K562 (cell line): Measurements from ENCODE around the gene CLDN5. TPM values are rescaled to one million over a fixed set of nuclear protein-coding genes. Genes with fewer than 3 reads are reported as not detected.

Source experiments
- ATAC-seq: fragments of 200-7000 bp; cut with Tn5 transposase; 3 replicates; pipeline ENCODE4 v1.9.1; 2020; ENCODE audit warnings: moderate library complexity
- BruUV-seq: library from RNA; stranded (reverse); fragments of 400-500 nt; replicated peaks from 2 replicates; lab custom pipeline; 2021; lab: Mats Ljungman, UMichigan
- CTCF ChIA-PET: fragments of 300-600 bp; formaldehyde crosslinking; extraction: SDS; loops from one replicate; lab custom pipeline; 2021; ENCODE audit warnings: low intra/inter-chr PET ratio; lab: Yijun Ruan, JAX
- POLR2A ChIA-PET: fragments of 300-600, 350-650 bp; sonication (Branson Sonifier 250); formaldehyde crosslinking; extraction: SDS; loops from one replicate; lab custom pipeline; 2021; ENCODE audit warnings: antibody characterized with exemption, inconsistent platforms; lab: Yijun Ruan, JAX
- DNase-seq, 4 experiments: peaks; one replicate each; pipeline versions ENCODE4 v3.0.0 to v3.0.0-alpha.2; 2011 to 2018; ENCODE audit warnings: low spot score in 3 of 4, mixed read lengths in 3 of 4; ENCODE audit errors: extremely low read depth in 1 of 4
- FAIRE-seq: peaks from 2 replicates; lab custom pipeline; 2011; peaks lifted over from hg19 to GRCh38; lab: Jason Lieb, UNC
- H2AFZ ChIP-seq: 2 replicates; pipeline ENCODE4 v1.6.0; 2011; ENCODE audit warnings: low read depth, low read length, control low read depth, inconsistent platforms
- H3K27ac ChIP-seq: fragments of 200-600 bp; 3 replicates; pipeline ENCODE4 v1.8.0; 2011; ENCODE audit warnings: low read depth, mild to moderate bottlenecking, control low read depth, inconsistent platforms, low read length, moderate library complexity, mixed read lengths; ENCODE audit errors: extremely low read depth
- H3K27me3 ChIP-seq, 2 experiments: fragments of 300-600 bp in 1 of 2; 2 replicates in 1 of 2; 3 replicates in 1 of 2; pipeline versions ENCODE4 v1.6.0 to v1.8.0; 2011; ENCODE audit warnings: inconsistent platforms in 2 of 2, low read length in 2 of 2, mild to moderate bottlenecking in 1 of 2, mixed read lengths in 1 of 2, moderate library complexity in 1 of 2; ENCODE audit not compliant: control insufficient read depth in 2 of 2, insufficient read depth in 2 of 2
- H3K36me3 ChIP-seq: fragments of 300-600 bp; 3 replicates; pipeline ENCODE4 v1.8.0; 2011; ENCODE audit warnings: mild to moderate bottlenecking, low read length, inconsistent platforms; ENCODE audit not compliant: control insufficient read depth, insufficient read depth
- H3K4me1 ChIP-seq, 2 experiments: fragments of 200-600 bp in 1 of 2; replicated peaks in 1 of 2; 2 replicates in 1 of 2; 3 replicates in 1 of 2; pipeline versions ENCODE4 v1.5.1 to v1.8.0; 2011; ENCODE audit warnings: inconsistent platforms in 2 of 2, low read length in 2 of 2, mild to moderate bottlenecking in 1 of 2, mixed read lengths in 1 of 2, moderate library complexity in 1 of 2; ENCODE audit not compliant: control insufficient read depth in 2 of 2, insufficient read depth in 2 of 2
- H3K4me2 ChIP-seq: 2 replicates; pipeline ENCODE4 v1.6.1; 2011; ENCODE audit warnings: low read length, control low read depth, inconsistent platforms, mixed read lengths; ENCODE audit not compliant: insufficient read depth
- H3K4me3 ChIP-seq: fragments of 200-600 bp; sonication (generic), shearing (Covaris generic); 2 replicates; pipeline ENCODE4 v1.5.1; 2016; ENCODE audit warnings: control low read depth, inconsistent platforms
- H3K79me2 ChIP-seq: fragments of 200-600 bp; 3 replicates; pipeline ENCODE4 v1.8.0; 2011; ENCODE audit warnings: low read length, inconsistent platforms; ENCODE audit not compliant: control insufficient read depth, insufficient read depth
- H3K9ac ChIP-seq, 2 experiments: 2 replicates each; pipeline versions ENCODE4 v1.6.0 to v1.6.1; 2011; ENCODE audit warnings: low read depth in 2 of 2, low read length in 2 of 2, control low read depth in 1 of 2, inconsistent platforms in 1 of 2, mild to moderate bottlenecking in 1 of 2, mixed read lengths in 1 of 2; ENCODE audit not compliant: insufficient read depth in 1 of 2
- H3K9me1 ChIP-seq: one replicate; pipeline ENCODE4 v1.6.0; 2011; ENCODE audit warnings: inconsistent platforms, mild to moderate bottlenecking, low read length, moderate library complexity; ENCODE audit not compliant: control insufficient read depth, insufficient read depth
- H3K9me3 ChIP-seq: replicated peaks from 2 replicates; pipeline ENCODE4 v1.5.1; 2011; ENCODE audit warnings: low read depth, low read length, inconsistent platforms; ENCODE audit not compliant: control insufficient read depth, insufficient read depth
- H4K20me1 ChIP-seq: replicated peaks from 2 replicates; pipeline ENCODE4 v1.6.1; 2011; ENCODE audit warnings: low read length, inconsistent platforms, mixed read lengths; ENCODE audit not compliant: control insufficient read depth, insufficient read depth
- CBFB ChIP-seq: sonication (generic); formaldehyde crosslinking; IDR thresholded peaks from 2 replicates; pipeline ENCODE4 v1.4.0; 2020; ENCODE audit warnings: mild to moderate bottlenecking, missing genetic modification reagents
- CREB3L1 ChIP-seq: fragments of 450-650 bp; IDR thresholded peaks from 2 replicates; pipeline ENCODE4 v1.6.1; 2014; ENCODE audit warnings: low read depth, mild to moderate bottlenecking, moderate library complexity, borderline replicate concordance
- CTBP1 ChIP-seq: fragments of 450-650 bp; IDR thresholded peaks from 2 replicates; pipeline ENCODE4 v1.6.1; 2016; ENCODE audit warnings: borderline replicate concordance
- CXXC5 ChIP-seq: fragments of 250-450 bp; sonication (Bioruptor Pico); IDR thresholded peaks from 2 replicates; pipeline ENCODE4 v1.8.0; 2022; ENCODE audit warnings: inconsistent platforms, mild to moderate bottlenecking, moderate library complexity
- HNRNPL ChIP-seq: fragments of 200-400 bp; formaldehyde crosslinking; IDR thresholded peaks from 2 replicates; pipeline ENCODE4 v1.6.1; 2017; ENCODE audit warnings: low read depth, mild to moderate bottlenecking, low read length
- RBM22 ChIP-seq: fragments of 200-400 bp; formaldehyde crosslinking; IDR thresholded peaks from 2 replicates; pipeline ENCODE4 v1.6.1; 2018; ENCODE audit warnings: low read length, low read depth; ENCODE audit not compliant: poor library complexity, severe bottlenecking
- ZBTB43 ChIP-seq: sonication (generic); formaldehyde crosslinking; IDR thresholded peaks from 2 replicates; pipeline ENCODE4 v1.8.0; 2023; ENCODE audit warnings: mild to moderate bottlenecking, missing genetic modification reagents
- ZNF449 ChIP-seq: fragments of 250-450 bp; sonication (Bioruptor Pico); IDR thresholded peaks from 2 replicates; pipeline ENCODE4 v1.8.0; 2022; ENCODE audit warnings: moderate library complexity, mild to moderate bottlenecking, inconsistent platforms
- ZNF586 ChIP-seq: fragments of 450-650 bp; formaldehyde crosslinking; conservative IDR thresholded peaks from 2 replicates; pipeline ENCODE4 v1.4.0; 2020; ENCODE audit warnings: mild to moderate bottlenecking, moderate library complexity
- ZNF696 ChIP-seq: fragments of 250-450 bp; sonication (Bioruptor Pico); conservative IDR thresholded peaks from 2 replicates; pipeline ENCODE4 v1.4.0; 2020; ENCODE audit warnings: mild to moderate bottlenecking, moderate library complexity
- ZNF740 ChIP-seq, 3 experiments: fragments of 200-800 bp in 1 of 3; sonication (Bioruptor generic) in 1 of 3; sonication (generic) in 1 of 3; formaldehyde crosslinking in 1 of 3; IDR thresholded peaks; 2 replicates each; pipeline versions ENCODE4 v1.6.1 to v1.8.0; 2016 to 2022; ENCODE audit warnings: mild to moderate bottlenecking in 2 of 3, missing compliant biosample characterization in 2 of 3, missing genetic modification characterization in 2 of 3, missing genetic modification reagents in 1 of 3
- WGBS: fragments of 100-300 bp; shearing (Covaris generic); methylation state at CpG from one replicate; pipeline ENCODE4 v1.1.6; 2016; ENCODE audit warnings: low coverage, mixed read lengths; ENCODE audit not compliant: insufficient coverage; ENCODE audit errors: missing lambda C conversion rate; 5-methylcytosine and 5-hydroxymethylcytosine counted together
- in situ Hi-C: fragments of 300-500 bp; cut with MboI; formaldehyde crosslinking; loops from 4 replicates; pipeline ENCODE4 v1.15.0; 2018; ENCODE audit warnings: inconsistent platforms, mixed read lengths
- intact Hi-C: fragments of 100-400 bp; cut with micrococcal nuclease; formaldehyde crosslinking; loops from 2 replicates; pipeline ENCODE4 v1.14.2; 2022
- polyA plus RNA-seq, 8 experiments: library from polyadenylated mRNA; depleted of rRNA in 4 of 8; stranded (reverse) in 5 of 8; unstranded in 3 of 8; fragments of >200 nt; fragmentation: Nextera tagmentation in 2 of 8; fragmentation: Illumina TruSeq in 1 of 8; extraction: Ambion mirVana in 2 of 8; extraction: Trizol in 1 of 8; gene quantifications; 2 replicates each; pipeline versions ENCODE4 v1.2.1 to v1.2.3, GENCODE V29; 2011 to 2014; ENCODE audit warnings: inconsistent platforms in 1 of 8, missing spikeins in 1 of 8
- total RNA-seq, 7 experiments: library from RNA; depleted of rRNA in 6 of 7; stranded (reverse); fragments of >200 nt in 6 of 7; fragmentation: Illumina TruSeq in 2 of 7; extraction: Trizol in 2 of 7; gene quantifications; 2 replicates each; pipeline versions ENCODE4 v1.2.1 to v1.2.3, GENCODE V29; 2011 to 2021; ENCODE audit warnings: low replicate concordance in 1 of 7

Gene CLDN5
- total and polyA plus RNA-seq, 9 of the 15 experiments (the other 6 are each of a cell fraction or from before 2014, with no cell fraction given): 0.20 TPM; not detected in 8

- H3K27me3 ChIP-seq: peaks cover 64 to 73% of the 10 kb centered on the region in 2 experiments
- 0 out of 2 replicates have a peak, but pooled peaks cover 3% of the 10 kb centered on the region for H3K9me3 ChIP-seq
- POLR2A ChIA-PET: interaction anchor here (0.6 to 3.1 kb wide), 10 partner anchors 10 to 356 kb away, joined by 3 to 13 read pairs (median 4); partner anchors contain the start of genes CDC45 and UFD1
- H3K79me2 ChIP-seq: no peaks in the 10 kb centered on the region
- peak overlapping the region; percentile 24; the same call in 1 of the 2 replicates for H2AFZ ChIP-seq
- intact Hi-C loops: no loop called here
- peak overlapping the region; percentile 43; the same call in 1 of the 2 replicates for H3K4me2 ChIP-seq
- 1% methylated on average over 11 of the region's 11 CpGs for WGBS
- H3K4me3 ChIP-seq: no peak overlapping the region
- CTCF ChIA-PET: no interaction called here
- no peak for FAIRE-seq
- in situ Hi-C loops: loop anchor here (25.0 kb wide), 1 partner anchor 1572 kb away; no protein-coding TSS in a partner anchor
- H4K20me1 ChIP-seq: peaks cover 8% of the 10 kb centered on the region; the same call in 1 of the 2 replicates
- BruUV-seq: no TSS peak
- peak in 2 of 4 experiments; percentile 24 to 40 for DNase-seq
- no peak overlapping the region for H3K9ac ChIP-seq
- no peak for ATAC-seq
- H3K36me3 ChIP-seq: no peaks in the 10 kb centered on the region
- H3K4me1 ChIP-seq: peaks cover 0 to 8% of the 10 kb centered on the region in 2 experiments; a peak in 2 of 5 replicates
- H3K9me1 ChIP-seq: peaks cover 7% of the 10 kb centered on the region
- no peak overlapping the region for H3K27ac ChIP-seq
- TF ChIP-seq CBFB (CRISPR knock-in tag) (no peak), HNRNPL (no peak), RBM22 (no peak), CREB3L1 (no peak), ZNF586 (no peak), CTBP1 (no peak), ZBTB43 (CRISPR knock-in tag) (no peak), CXXC5 (CRISPR knock-in tag) (no peak), ZNF740 (CRISPR knock-in tag; IDR thresholded peaks at IDR 0.05) (no peak), ZNF740 (tag; IDR thresholded peaks at IDR 0.05) (no peak), ZNF696 (CRISPR knock-in tag) (no peak), ZNF449 (CRISPR knock-in tag) (no peak)
Observed at GRCh38 chr22:19565382-19566278, 41.4 kb upstream of the CLDN5 start.
